ENCODE measurements around the gene CATSPERB.
"Not testable (repeated sequence)": the region's sequence is repeated elsewhere in the genome, so short reads cannot be mapped to it uniquely, and the experiment has no call there.

The CATSPERB gene

GRCh38 chr14:91569301-91569700 is 162.6 kb downstream of the CATSPERB start:
- Histone ChIP-seq H4K91ac (ENCODE audit: low read length) (no peak overlapping the region), H3K4me3 (ENCODE audit: insufficient read depth in 1 of 2, low read depth in 1 of 2, low read length in 2 of 2) (no peak overlapping the region), H2AFZ (ENCODE audit: low read depth, low read length) (no peak overlapping the region), H2BK120ac (ENCODE audit: low read depth, low read length) (no peak overlapping the region), H3K18ac (ENCODE audit: low read depth in 1 of 2, low read length in 2 of 2) (no peak overlapping the region), H2BK5ac (ENCODE audit: low read depth, low read length, poor library complexity, severe bottlenecking) (no peak overlapping the region), H3K27ac (ENCODE audit: low read length, poor library complexity, severe bottlenecking) (no peak overlapping the region), H3K23ac (ENCODE audit: low read length in 2 of 2) (no peak overlapping the region), H3K4ac (ENCODE audit: low read depth in 1 of 2, low read length in 2 of 2) (no peak overlapping the region), H3K79me1 (replicated peaks; ENCODE audit: low read length, poor library complexity, severe bottlenecking) (no peaks in the 10 kb centered on the region), H4K8ac (ENCODE audit: low read length) (no peak overlapping the region), H2BK15ac (ENCODE audit: low read depth, poor library complexity, severe bottlenecking) (no peak overlapping the region), H2AK5ac (ENCODE audit: low read length, severe bottlenecking) (no peak overlapping the region), H3K27me3 (ENCODE audit: control insufficient read depth in 1 of 2, insufficient read depth in 1 of 2, low read length in 2 of 2) (peaks cover 0 to 10% of the 10 kb centered on the region in 2 experiments), H3K36me3 (ENCODE audit: control insufficient read depth in 1 of 2, insufficient read depth in 2 of 2, low read depth in 1 of 2, low read length in 2 of 2) (no peaks in the 10 kb centered on the region), H2BK12ac (ENCODE audit: low read length in 2 of 2) (no peak overlapping the region), H3K14ac (ENCODE audit: low read length in 2 of 2) (no peak overlapping the region), H3K4me1 (ENCODE audit: control insufficient read depth, insufficient read depth, low read depth, low read length) (peaks cover 6% of the 10 kb centered on the region), H3K9me3 (ENCODE audit: control insufficient read depth, low read length) (no peaks in the 10 kb centered on the region), H3K9ac (ENCODE audit: low read length) (no peak overlapping the region), H3K4me2 (ENCODE audit: low read length, poor library complexity, severe bottlenecking) (no peak overlapping the region)
- no peak for DNase-seq

DNA sequence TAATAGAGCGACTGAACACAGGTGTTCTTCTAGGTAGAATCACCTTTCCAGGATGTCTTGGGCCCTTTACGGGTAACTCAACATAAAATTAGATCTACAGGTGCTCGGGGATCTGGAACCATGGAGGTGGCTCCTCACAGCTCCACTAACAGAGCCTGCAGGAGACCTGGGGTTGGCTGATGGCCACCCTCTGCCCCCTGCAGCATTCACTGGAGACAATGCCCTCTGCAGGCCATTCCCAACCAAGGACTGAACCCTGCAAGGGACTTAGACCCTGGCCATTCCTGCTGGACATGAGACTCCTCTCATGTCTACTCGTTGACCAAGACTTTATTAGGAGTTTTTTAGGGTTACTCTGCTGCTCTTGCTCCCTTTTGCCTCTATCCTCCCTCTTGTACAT is 163.3 kb downstream of the CATSPERB start:
- H3K4me1 ChIP-seq (ENCODE audit: control insufficient read depth, insufficient read depth, low read depth, low read length): no peaks in the 10 kb centered on the region
- no peaks in the 10 kb centered on the region for H3K36me3 ChIP-seq (ENCODE audit: control insufficient read depth in 1 of 2, insufficient read depth in 2 of 2, low read depth in 1 of 2, low read length in 2 of 2)
- no peak overlapping the region for H3K27ac ChIP-seq (ENCODE audit: low read length, poor library complexity, severe bottlenecking)
- H3K9ac ChIP-seq (ENCODE audit: low read length): no peak overlapping the region
- H2AFZ ChIP-seq (ENCODE audit: low read depth, low read length): no peak overlapping the region
- H2BK15ac ChIP-seq (ENCODE audit: low read depth, poor library complexity, severe bottlenecking): no peak overlapping the region
- peaks cover 0 to 5% of the 10 kb centered on the region in 2 experiments for H3K27me3 ChIP-seq (ENCODE audit: control insufficient read depth in 1 of 2, insufficient read depth in 1 of 2, low read length in 2 of 2)
- H2AK5ac ChIP-seq (ENCODE audit: low read length, severe bottlenecking): no peak overlapping the region
- no peak overlapping the region for H3K4me2 ChIP-seq (ENCODE audit: low read length, poor library complexity, severe bottlenecking)
- WGBS: 72% methylated on average over 4 of the region's 4 CpGs
- no peaks in the 10 kb centered on the region for H3K9me3 ChIP-seq (ENCODE audit: control insufficient read depth, low read length)
- no peak overlapping the region for H3K14ac ChIP-seq (ENCODE audit: low read length in 2 of 2)
- no peak for DNase-seq
- H4K91ac ChIP-seq (ENCODE audit: low read length): no peak overlapping the region
- H2BK12ac ChIP-seq (ENCODE audit: low read length in 2 of 2): no peak overlapping the region
- no peaks in the 10 kb centered on the region for H3K79me1 ChIP-seq (replicated peaks; ENCODE audit: low read length, poor library complexity, severe bottlenecking)
- no peak overlapping the region for H3K4ac ChIP-seq (ENCODE audit: low read depth in 1 of 2, low read length in 2 of 2)
- H2BK120ac ChIP-seq (ENCODE audit: low read depth, low read length): no peak overlapping the region
- H3K18ac ChIP-seq (ENCODE audit: low read depth in 1 of 2, low read length in 2 of 2): no peak overlapping the region
- no peak overlapping the region for H4K8ac ChIP-seq (ENCODE audit: low read length)
- H3K23ac ChIP-seq (ENCODE audit: low read length in 2 of 2): no peak overlapping the region
- H2BK5ac ChIP-seq (ENCODE audit: low read depth, low read length, poor library complexity, severe bottlenecking): no peak overlapping the region
- H3K4me3 ChIP-seq (ENCODE audit: insufficient read depth in 1 of 2, low read depth in 1 of 2, low read length in 2 of 2): no peak overlapping the region

GRCh38 chr14:91567827-91568226 is 164.1 kb downstream of the CATSPERB start:
- H3K27me3 ChIP-seq (ENCODE audit: control insufficient read depth in 1 of 2, insufficient read depth in 1 of 2, low read length in 2 of 2); H3K14ac ChIP-seq (ENCODE audit: low read length in 2 of 2); H3K36me3 ChIP-seq (ENCODE audit: control insufficient read depth in 1 of 2, insufficient read depth in 2 of 2, low read depth in 1 of 2, low read length in 2 of 2); DNase-seq; H3K18ac ChIP-seq (ENCODE audit: low read depth in 1 of 2, low read length in 2 of 2); H2BK5ac ChIP-seq (ENCODE audit: low read depth, low read length, poor library complexity, severe bottlenecking); H3K4ac ChIP-seq (ENCODE audit: low read depth in 1 of 2, low read length in 2 of 2); H3K27ac ChIP-seq (ENCODE audit: low read length, poor library complexity, severe bottlenecking); H2BK12ac ChIP-seq (ENCODE audit: low read length in 2 of 2); H2BK120ac ChIP-seq (ENCODE audit: low read depth, low read length); H4K91ac ChIP-seq (ENCODE audit: low read length); H3K9me3 ChIP-seq (ENCODE audit: control insufficient read depth, low read length); H2AFZ ChIP-seq (ENCODE audit: low read depth, low read length); H3K79me1 ChIP-seq (replicated peaks; ENCODE audit: low read length, poor library complexity, severe bottlenecking); H2AK5ac ChIP-seq (ENCODE audit: low read length, severe bottlenecking); H4K8ac ChIP-seq (ENCODE audit: low read length); H3K4me2 ChIP-seq (ENCODE audit: low read length, poor library complexity, severe bottlenecking); H2BK15ac ChIP-seq (ENCODE audit: low read depth, poor library complexity, severe bottlenecking); H3K4me1 ChIP-seq (ENCODE audit: control insufficient read depth, insufficient read depth, low read depth, low read length); H3K23ac ChIP-seq (ENCODE audit: low read length in 2 of 2); H3K4me3 ChIP-seq (ENCODE audit: insufficient read depth in 1 of 2, low read depth in 1 of 2, low read length in 2 of 2); H3K9ac ChIP-seq (ENCODE audit: low read length): not testable (repeated sequence)
- 51% methylated on average over 4 of the region's 4 CpGs for WGBS

GRCh38 chr14:91555531-91555930 is 176.4 kb downstream of the CATSPERB start:
- H3K9me3 ChIP-seq (ENCODE audit: control insufficient read depth, low read length): peaks cover 5% of the 10 kb centered on the region
- H4K91ac ChIP-seq (ENCODE audit: low read length): no peak overlapping the region
- no peak overlapping the region for H2BK12ac ChIP-seq (ENCODE audit: low read length in 2 of 2)
- no peak overlapping the region for H3K9ac ChIP-seq (ENCODE audit: low read length)
- no peak overlapping the region for H3K4ac ChIP-seq (ENCODE audit: low read depth in 1 of 2, low read length in 2 of 2)
- H3K36me3 ChIP-seq (ENCODE audit: control insufficient read depth in 1 of 2, insufficient read depth in 2 of 2, low read depth in 1 of 2, low read length in 2 of 2): no peaks in the 10 kb centered on the region
- H3K4me1 ChIP-seq (ENCODE audit: control insufficient read depth, insufficient read depth, low read depth, low read length): no peaks in the 10 kb centered on the region
- WGBS: 81% methylated on average over 2 of the region's 2 CpGs
- no peak overlapping the region for H3K14ac ChIP-seq (ENCODE audit: low read length in 2 of 2)
- H3K79me1 ChIP-seq (replicated peaks; ENCODE audit: low read length, poor library complexity, severe bottlenecking): no peaks in the 10 kb centered on the region
- H3K18ac ChIP-seq (ENCODE audit: low read depth in 1 of 2, low read length in 2 of 2): no peak overlapping the region
- H3K4me2 ChIP-seq (ENCODE audit: low read length, poor library complexity, severe bottlenecking): no peak overlapping the region
- H3K27me3 ChIP-seq (ENCODE audit: control insufficient read depth in 1 of 2, insufficient read depth in 1 of 2, low read length in 2 of 2): no peaks in the 10 kb centered on the region
- H3K23ac ChIP-seq (ENCODE audit: low read length in 2 of 2): no peak overlapping the region
- H2AFZ ChIP-seq (ENCODE audit: low read depth, low read length): no peak overlapping the region
- no peak for DNase-seq
- no peak overlapping the region for H2BK5ac ChIP-seq (ENCODE audit: low read depth, low read length, poor library complexity, severe bottlenecking)
- H2AK5ac ChIP-seq (ENCODE audit: low read length, severe bottlenecking): no peak overlapping the region
- H3K27ac ChIP-seq (ENCODE audit: low read length, poor library complexity, severe bottlenecking): no peak overlapping the region
- H4K8ac ChIP-seq (ENCODE audit: low read length): no peak overlapping the region
- no peak overlapping the region for H2BK120ac ChIP-seq (ENCODE audit: low read depth, low read length)
- H3K4me3 ChIP-seq (ENCODE audit: insufficient read depth in 1 of 2, low read depth in 1 of 2, low read length in 2 of 2): no peak overlapping the region
- no peak overlapping the region for H2BK15ac ChIP-seq (ENCODE audit: low read depth, poor library complexity, severe bottlenecking)
